ENCODE results near the gene KLF18.

GRCh38 chr1:44118682-44119081 lies 22.7 kb downstream of the KLF18 start, which contains the start of gene KLF17:
- TF ChIP-seq FOSL1 (IDR thresholded peaks at IDR 0.05; ENCODE audit: low read depth) = no peak
- TF ChIP-seq, protein P1, sequence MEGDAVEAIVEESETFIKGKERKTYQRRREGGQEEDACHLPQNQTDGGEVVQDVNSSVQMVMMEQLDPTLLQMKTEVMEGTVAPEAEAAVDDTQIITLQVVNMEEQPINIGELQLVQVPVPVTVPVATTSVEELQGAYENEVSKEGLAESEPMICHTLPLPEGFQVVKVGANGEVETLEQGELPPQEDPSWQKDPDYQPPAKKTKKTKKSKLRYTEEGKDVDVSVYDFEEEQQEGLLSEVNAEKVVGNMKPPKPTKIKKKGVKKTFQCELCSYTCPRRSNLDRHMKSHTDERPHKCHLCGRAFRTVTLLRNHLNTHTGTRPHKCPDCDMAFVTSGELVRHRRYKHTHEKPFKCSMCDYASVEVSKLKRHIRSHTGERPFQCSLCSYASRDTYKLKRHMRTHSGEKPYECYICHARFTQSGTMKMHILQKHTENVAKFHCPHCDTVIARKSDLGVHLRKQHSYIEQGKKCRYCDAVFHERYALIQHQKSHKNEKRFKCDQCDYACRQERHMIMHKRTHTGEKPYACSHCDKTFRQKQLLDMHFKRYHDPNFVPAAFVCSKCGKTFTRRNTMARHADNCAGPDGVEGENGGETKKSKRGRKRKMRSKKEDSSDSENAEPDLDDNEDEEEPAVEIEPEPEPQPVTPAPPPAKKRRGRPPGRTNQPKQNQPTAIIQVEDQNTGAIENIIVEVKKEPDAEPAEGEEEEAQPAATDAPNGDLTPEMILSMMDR (IDR thresholded peaks at IDR 0.05 in 2 of 3, conservative IDR thresholded peaks at IDR 0.05 in 1 of 3; ENCODE audit: borderline replicate concordance in 1 of 3, insufficient read depth in 1 of 3, low read depth in 2 of 3, low read length in 2 of 3) = no peak
- no peak for TF ChIP-seq POLR2A (IDR thresholded peaks at IDR 0.05; ENCODE audit: borderline replicate concordance, extremely low read depth, insufficient read depth, insufficient read length)
